Endometrium (tissue), 2 donors: ENCODE measurements around the gene CFAP97.
"Not testable (repeated sequence)": the region's sequence is repeated elsewhere in the genome, so short reads cannot be mapped to it uniquely, and the experiment has no call there.

Source experiments
- FAIRE-seq: peaks from 2 replicates; lab custom pipeline; 2012; peaks lifted over from hg19 to GRCh38; lab: Jason Lieb, UNC
- donor health status: control.
- donor health status: control.

The CFAP97 gene

DNA sequence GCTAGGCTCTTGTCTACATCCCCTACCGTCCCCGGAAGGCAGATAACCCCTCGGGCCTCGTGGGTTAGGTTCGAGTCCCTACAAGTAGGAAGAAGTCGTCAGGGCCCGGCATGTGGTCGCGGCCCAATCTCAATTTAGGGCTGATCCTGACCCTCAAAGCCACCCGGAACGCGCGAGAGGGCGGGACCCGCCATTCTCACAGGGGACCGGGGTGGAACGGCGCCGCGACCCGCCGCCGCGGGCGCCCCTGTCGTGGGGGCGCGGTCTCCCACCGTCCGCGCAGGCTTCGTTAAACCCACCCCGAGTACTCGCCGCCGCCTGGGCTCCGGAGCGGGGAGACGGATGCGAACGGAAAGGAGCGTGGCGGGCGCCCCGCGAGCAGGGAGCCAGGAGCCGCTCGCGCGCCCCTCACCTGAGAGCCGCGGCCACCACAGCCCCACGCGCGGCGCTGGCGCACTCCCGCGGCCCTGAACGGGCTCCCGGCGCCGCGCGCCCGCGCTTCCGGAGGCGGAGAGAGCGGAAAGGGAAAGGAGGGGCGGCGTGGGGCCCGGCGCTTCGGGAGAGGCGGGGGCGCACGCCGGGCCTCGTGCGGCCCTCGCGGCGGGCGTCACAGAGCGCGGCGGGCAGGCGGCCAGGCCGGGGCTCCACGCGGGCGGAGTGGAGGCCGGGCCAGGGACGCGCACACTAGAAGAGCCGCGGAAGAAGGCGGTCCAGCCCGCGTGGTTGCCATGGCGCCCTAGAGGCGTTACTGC lies at the start of gene CFAP97:
Gene CFAP97 (minus strand): TSS at position 515 of the 752 bp plus-strand sequence. CDS start 12,804 bp downstream, outside the sequence.
- no peak for FAIRE-seq

DNA sequence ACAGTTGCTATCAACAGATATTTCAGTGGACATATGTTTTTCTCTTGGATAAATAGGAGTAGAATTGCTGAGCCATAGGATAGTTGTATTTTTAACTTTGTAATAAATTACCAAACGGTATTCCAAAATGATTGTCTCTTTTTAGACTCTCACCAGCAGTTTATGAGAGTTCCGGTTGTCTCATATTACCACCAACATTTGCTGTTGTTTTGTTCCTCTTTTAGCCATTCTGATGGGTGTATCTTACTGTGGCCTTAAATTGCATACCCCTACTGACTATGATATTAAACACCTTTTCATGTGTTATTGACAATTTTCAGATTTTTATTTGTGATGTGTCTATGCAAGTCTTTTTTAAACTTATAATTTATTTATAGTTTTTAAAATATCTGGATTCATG lies 45.3 kb upstream of the CFAP97 start:
- no peak for FAIRE-seq

DNA sequence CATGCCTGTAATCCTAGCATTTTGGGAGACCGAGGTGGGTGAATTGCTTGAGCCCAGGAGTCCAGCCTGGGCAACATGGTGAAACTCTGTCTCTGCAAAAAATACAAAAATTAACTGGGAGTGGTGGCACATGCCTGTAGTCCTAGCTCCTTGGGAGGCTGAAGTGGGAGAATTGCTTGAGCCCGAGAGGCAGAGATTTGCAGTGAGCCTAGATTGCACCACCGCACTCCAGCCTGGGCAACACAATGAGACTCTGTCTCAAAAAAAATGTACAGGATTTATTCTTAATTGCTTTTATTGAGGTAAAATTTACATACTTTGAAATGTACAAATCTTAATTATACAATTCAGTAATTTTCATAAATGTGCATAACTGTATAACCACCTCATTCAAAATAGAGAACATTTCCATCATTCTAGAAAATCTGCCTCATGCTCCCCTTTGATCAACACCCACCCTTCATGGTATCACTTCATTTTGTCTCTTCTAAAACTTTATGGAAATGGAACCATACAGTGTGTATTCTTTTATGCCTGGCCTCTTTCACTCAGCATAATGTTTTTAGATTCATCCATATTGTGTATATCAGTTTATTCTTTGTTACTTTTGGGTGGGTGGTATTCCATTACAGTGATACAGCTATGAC lies 44.7 kb upstream of the CFAP97 start:
- FAIRE-seq = no peak

DNA sequence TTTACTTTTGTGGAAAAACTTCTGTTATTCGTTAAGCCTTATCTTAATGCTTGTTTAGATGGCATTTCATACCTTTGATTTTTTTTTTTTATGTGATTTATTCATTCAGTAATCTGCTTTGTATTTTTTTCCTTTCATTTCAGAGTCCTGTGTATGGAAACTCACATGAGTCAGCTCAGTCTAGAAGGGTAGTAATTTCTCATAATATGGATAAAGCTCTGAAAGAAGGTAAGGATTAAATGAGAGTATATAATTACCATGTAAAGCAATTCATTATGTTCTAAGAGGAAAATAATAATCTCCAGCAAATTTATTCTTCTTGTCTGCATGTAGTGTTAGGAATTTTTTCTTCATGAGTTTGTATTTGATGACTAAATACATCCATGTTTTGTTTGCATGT lies 43.4 kb upstream of the CFAP97 start:
- no peak for FAIRE-seq

DNA sequence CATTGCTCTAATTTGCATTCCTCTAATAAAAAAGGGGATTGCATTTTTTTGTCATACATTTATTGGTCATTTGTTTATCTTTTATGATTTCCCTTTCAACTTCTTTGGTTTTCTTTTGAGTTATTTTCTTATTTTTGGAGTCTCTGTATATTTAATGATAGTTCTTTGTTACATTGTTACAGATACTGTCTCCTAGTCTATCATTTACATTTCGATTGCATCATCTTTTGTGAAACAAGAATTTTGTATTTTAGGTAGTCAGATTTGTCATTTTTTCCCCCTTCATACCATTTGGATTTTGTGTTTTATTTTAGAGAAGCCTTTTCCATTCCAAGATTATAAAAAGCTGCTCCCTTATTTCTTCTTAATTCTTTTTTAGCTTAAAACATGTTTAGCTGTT lies 42.7 kb upstream of the CFAP97 start:
- FAIRE-seq = peak; percentile 90

DNA sequence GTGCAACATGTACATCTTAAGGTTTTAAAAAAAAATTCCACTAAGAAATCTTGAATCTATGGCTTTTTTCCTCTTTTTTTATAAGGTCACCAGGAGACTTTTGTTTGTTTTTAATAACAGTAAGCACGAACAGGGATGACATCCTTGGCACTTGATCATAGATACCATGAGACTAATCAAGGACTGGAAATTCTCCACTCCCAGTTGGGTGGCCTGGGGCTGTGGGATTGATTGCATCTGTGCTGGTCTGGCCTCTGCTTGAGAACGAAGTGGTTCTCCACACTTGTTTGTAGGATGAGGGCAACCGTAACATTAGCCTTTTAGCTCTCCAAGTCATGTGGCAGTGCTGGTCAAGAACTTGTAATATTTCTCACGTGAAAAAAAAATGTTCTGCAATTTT lies 41.0 kb upstream of the CFAP97 start:
- FAIRE-seq = no peak

DNA sequence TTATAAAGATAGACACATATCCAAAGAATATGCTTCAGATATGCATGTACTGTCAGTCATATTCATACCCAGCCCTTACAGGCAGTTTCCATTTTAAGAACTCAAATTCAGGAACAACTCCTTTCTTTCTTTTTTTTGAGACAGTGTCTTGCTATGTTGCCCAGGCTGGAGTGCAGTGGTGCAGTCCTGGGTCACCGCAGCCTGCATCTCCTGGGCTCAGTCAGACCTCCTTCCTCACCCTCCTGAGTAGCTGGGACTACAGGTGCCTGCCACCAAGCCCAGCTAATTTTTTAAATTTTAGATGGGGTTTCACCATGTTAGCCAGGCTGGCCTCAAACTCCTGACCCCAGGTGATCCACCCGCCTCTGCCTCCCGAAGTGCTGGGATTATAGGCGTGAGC lies 40.1 kb upstream of the CFAP97 start:
- FAIRE-seq = no peak

DNA sequence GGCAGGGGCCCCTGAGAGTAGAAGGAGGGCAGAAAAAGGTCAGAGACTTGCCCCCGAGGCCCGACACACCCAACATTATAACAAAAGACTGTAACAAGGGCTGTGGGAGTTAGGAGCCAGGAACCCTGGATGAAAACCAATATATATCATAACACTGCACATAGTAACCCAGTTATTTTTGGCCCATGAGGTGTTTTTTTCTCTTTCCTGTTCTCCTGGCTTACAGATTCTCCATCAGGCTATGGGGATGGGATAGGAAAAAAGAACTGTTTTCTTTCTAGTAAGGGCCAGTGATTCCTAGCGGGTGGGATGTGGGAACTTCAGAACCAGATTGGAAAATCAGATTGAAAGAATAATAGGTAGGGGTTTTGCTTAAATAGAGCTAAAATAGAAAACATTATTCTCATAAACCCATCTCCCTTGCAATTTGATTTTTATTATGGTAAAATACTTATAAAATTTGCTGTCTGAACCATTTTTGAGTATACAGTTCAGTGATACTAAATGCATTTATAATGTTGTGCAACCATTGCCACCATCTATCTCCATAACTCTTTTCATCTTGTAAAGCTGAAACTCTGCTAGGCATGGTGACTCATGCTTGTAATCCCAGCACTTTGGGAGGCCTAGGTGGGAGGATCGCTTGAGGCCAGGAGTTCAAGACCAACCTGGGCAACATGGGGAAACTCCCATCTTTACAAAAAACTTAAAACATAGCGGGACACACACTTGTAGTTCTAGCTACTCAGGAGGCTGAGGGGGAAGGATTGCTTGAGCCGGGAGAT lies 39.1 kb upstream of the CFAP97 start:
- FAIRE-seq = no peak

DNA sequence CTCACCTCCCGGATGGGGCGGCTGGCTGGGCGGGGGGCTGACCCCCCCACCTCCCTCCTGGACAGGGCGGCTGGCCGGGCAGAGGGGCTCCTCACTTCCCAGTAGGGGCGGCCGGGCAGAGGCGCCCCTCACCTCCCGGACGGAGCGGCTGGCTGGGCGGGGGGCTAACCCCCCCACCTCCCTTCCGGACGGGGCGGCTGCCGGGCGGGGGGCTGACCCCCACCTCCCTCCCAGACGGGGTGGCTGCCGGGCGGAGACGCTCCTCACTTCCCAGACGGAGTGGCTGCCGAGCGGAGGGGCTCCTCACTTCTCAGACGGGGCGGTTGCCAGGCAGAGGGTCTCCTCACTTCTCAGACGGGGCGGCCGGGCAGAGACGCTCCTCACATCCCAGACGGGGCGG lies 36.7 kb upstream of the CFAP97 start:
- not testable (repeated sequence) for FAIRE-seq

DNA sequence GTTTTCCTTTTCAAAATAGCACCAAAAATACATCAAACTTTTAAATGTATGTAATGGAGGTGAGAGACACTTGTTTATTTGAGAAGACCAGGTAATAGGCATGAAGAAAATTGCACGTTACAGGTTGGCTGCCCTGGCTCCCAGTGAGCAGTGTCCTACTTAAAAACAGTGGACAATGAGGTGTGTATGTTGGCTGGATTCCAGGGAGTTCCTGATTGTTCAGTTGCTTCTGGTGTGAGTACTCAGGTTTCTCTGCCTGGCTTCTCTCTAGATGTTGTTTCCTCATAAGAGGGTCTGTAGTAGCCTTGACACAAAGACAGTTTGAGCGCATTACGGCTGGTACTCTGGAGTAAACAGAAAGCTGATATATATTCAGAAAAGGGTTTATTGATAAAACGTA lies 35.0 kb upstream of the CFAP97 start:
- no peak for FAIRE-seq

DNA sequence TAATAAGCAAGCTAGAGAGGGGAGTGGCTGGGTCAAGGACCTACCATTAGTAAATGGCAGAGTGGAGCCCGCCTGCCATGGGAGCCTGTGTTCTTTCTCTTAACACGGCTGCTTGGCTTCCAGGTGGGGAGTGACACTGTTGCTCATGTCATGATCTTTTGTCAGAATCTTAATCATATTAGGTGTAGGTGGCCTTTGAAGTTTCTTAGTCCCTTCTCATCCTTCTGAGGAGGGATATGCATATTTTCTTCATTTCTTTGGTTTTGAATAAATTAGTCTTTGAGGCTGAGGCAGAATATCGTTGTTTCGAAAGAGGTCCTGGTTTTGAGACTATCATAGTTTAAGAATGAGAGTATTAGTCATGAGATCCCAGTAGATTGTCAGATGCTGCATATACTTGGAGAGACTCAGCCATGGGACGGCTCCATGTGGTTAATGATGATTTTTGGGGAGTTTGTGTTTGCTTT lies 34.4 kb upstream of the CFAP97 start:
- FAIRE-seq = no peak

DNA sequence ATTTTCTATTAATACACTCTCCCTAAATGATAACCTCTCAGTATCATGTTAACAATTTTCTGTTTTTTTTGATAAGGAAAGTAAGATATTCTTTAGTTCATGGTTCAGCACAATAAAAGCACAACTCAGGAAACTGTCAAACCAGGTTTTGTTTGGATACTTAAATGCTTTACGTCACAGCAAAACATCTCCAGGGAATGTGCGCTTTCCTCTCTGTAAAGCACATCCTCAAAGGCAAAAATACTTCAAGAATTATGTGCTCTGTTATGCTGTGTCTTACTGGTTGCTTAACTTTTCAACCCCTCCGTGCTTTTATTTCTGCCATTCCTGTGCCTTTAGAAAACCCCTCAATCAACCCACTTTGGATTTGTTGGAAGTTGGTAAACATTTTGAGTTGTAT lies 33.4 kb upstream of the CFAP97 start:
- FAIRE-seq = no peak

DNA sequence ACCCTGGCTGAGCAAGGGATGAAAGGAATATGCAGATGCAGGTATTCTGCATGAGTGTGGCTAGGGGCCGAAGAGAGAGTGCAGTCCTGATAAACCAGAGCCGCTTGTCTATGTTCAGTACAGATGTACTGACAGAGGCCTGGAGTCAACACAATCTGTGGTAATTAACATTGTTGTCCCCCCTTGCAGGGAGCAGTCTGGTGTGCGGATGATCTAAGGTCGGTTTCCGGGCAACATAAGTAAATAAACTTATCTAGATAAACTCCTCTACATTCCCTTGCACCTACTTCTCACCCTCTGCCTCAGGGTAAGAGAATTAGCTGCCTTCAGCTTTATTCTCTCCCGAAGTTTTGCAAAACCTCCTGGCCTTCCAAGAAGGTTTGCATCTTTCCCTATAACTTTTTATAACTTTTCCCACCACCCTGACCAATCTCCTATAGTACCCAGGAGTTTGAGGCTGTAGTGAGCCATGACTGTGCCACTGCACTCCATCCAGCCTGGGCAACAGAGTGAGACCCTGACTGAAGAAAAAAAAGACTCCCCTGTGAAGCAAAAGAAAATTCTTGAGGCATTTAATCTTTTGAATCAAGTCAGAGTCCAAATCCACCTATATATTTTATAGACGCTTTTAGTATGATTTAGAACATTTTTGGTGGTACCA lies 32.2 kb upstream of the CFAP97 start:
- FAIRE-seq = no peak

DNA sequence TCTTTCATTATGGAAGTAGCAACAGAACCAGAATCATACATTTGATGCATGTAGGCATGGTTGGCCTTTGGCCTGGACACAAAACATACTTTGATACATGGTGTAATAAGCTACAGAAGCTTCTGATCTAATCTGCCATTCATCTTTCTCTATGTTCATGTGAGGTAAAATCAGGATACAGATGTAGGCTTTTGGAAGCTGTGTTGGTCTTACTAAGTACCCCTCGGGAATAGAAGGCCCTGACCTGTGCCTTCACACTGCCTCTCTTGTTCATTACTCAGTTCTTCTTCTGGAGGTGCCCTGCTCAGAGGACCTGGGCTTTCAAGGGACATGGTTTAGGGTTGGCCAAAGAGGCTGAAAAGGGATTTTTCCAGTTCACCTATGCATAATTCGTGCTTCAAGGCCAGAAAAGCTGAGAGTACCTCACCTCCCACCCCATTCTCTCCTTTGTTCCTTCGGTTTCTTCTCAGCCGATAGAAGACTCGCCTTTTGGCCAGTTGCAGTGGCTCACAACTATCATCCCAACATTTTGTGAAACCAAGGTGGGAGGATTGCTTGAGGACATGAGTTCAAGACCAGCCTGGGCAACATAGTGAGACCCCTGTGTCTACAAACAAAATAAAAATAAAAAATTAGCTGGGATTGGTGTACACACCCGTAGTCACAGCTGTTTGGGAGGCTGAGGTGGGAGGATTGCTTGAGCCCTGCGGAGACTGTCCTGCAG lies 31.5 kb upstream of the CFAP97 start:
- no peak for FAIRE-seq

DNA sequence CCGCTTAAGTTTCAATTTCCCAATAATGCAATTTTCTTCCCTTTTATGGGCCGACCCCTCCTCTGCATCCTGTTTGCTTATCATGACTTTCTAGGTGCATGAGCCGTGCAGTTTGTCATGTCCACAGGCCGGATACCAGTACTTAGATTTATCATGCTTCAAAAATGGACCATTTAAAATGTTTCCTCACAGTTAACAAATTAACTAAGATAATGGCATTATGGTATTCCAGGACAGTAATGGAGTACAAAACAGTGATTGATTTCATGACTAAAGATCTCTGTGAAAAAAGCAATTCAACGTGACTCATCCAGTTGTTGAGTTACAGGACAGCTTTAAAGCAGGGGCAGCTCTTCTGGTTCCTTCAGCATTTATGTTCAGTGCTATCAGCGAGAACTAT lies 28.6 kb upstream of the CFAP97 start:
- no peak for FAIRE-seq

DNA sequence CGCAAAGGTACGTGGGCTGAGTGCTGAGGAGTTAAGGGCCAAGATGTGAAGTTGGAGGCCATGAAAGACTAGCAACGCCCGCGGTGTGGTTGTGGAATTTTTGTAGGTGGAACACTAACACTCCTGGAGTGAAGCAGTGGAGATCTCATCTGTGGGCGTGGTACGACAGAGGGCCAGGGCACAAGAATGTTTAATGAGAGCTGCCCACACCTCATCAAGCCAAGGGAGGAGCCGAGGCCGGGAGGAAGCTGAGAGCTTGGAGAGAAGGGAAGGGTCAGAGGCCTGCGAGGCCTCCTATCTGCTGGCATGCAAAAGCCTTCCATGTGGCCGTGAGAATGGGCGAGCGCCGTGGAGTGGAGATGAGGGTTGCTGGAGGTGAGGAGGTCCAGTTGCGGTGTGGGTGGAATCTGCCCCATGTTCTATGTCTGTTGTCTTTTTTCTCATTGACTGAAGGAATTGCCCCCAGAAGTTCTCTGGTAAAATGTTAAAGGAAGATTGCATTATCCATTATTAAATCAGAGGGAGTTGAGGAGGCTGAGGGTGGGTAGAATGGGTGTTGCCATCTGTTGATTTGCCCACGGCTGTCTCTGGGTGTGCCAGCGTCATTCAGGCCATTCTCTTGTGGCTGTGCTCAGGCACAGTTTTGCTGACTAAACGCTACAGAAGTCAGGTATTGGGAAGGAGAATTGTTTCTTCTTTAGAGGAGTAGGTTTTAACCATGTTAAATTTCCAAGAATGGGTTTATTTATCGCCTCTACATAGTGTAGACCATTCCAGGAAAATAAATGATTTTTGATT lies 25.4 kb upstream of the CFAP97 start:
- no peak for FAIRE-seq

DNA sequence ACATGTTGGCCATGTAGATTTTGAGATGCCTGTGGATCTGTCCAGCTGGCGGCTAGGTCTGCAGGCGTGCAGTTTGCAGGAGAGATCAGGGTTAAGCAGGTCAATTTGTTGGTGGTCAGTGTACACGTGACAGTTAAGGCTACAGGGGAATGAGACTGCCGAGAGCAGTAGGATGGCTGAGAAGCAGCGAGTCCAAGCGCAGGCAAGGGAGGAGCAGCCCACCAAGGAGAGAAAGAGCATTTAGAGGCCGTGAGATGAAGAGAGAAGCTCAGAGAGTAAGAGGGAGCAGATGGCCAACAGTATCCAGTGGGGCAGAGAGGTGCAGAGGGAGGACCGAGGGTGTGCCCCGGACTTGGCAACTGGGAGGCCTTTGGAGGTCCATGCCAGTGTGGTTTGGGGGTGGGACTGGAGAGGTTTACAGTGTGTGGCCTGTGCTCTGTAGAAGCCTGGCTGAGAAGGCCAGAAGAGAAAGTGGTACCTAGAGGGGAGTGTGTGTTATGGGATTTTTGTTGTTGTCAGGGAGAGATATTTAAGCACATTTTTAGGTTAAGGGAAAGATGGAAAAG lies 24.0 kb upstream of the CFAP97 start:
- FAIRE-seq = no peak

DNA sequence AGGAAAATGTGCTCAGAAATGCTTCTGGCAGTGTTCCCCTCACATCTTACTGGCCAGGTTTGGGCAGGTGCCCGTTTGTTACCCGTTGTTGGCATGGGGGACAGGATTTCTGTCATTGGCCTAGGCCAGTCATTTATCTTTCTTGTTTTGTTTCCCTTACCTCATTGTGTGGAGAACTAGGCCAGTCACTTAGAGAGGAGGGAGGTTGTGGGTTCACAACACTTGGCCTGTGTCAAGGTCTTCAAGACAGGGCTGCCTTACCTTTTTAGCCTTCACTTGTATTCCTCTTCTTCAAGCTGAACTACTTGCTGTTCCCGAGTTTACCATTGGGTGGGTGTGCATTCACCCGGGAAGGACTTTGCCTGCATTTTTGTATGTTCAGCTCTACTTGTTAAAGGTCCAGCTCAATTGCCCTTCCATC lies 23.3 kb upstream of the CFAP97 start:
- no peak for FAIRE-seq

DNA sequence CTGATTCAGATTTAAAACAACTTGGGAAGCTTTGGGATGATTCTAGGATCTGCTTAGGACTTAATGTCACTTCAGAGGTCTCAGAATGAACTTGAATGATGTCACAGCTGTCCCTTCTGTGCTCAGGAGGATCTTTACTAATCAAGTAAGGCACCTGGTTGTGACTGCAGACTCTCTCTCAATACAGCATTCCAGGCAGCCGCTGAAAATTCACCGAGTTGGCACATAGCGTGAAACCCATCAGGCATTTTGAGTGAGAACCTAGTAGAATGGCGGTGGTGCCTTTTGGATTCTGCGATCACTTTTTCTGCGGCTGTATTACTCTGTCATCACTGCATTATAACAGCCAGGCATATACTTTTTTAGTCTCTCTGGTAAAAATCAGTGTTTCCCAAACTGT lies 22.1 kb upstream of the CFAP97 start:
- no peak for FAIRE-seq

DNA sequence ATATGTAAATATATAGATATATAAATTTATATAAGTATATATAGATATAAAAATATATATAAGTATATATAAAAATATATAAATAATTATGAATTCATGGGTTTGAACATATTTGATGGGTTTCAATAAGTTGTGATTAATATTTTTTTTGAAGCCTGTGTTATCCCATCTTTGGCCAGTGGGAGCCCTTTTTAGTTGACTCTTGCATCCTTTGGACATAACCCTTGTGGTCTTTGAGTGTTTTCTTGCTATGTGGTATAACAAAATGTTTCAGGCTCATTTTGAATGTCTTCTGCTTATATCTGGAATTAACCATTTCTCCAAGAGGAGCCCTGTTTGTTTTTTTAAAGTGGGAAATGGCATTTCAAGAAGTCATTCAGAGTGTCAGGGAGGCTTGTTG lies 20.8 kb upstream of the CFAP97 start:
- no peak for FAIRE-seq

DNA sequence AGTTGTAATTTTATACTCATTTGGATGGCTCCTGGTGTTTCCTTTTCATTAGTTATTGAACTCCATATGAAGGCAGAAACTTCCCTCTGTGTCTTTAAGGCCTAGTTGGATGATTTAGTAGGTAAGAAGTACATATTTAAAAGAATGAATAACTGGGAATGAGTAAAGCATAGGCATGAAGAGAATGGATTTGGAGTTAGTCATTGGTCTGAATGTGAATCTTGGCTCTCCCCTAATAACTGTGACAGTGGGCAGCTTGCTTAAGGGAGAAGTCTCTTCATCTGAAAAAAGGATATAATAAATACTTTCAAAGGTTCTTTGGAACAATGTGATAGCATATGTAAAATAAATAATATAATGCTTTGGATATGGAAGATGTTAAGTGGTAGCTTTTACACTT lies 18.8 kb upstream of the CFAP97 start:
- no peak for FAIRE-seq
